HG02678 (cell line): ENCODE measurements around the gene C1RL.

Experiments
- ATAC-seq: cut with Tn5 transposase; IDR thresholded peaks from one replicate; pipeline ENCODE4 v1.9.1; 2021; ENCODE audit warnings: mild to moderate bottlenecking, moderate library complexity; ENCODE audit not compliant: unreplicated experiment

The C1RL gene

DNA sequence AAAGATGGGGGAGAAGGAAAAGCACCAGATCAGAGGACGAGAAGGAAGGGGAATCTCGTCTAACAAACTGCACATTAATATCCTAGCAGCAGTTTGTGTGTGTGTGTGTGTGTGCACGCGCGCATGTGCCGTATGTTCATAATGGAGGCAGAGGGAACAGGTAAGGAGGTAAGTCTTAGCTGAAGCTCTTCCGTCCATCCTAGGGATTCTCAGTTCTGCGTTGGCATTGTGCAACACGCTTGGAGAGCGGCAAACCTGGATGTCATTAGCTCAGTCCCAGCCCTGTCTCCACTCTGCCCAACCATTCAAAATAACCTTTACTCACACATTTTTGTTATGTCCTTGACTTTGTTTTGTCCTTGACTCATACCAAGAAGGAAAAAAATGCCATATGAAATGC is 15.1 kb downstream of the C1RL start:
- no peak for ATAC-seq

DNA sequence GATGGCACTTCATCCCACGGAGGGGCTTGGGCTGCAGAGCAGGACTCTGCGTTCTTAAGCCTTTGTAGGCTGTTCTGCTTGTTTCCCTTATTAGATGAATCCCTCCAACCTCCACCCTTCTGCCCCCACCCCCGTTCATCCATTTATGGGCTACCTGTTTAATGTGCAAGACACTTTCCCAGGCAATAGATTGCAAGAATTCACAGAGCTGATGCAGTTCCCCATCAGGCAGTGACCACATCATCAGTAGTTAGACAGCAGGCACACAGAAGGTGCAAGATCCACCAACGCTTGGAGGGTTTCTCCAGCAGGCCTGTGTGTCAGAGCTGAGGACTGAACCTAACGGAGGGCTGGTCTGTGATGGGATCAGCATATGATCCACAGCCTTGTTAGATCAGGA is 15.5 kb downstream of the C1RL start:
- no peak for ATAC-seq

- no peak for ATAC-seq
These were observed 16.0 kb downstream of the C1RL start for GRCh38 chr12:7092986-7093460.

GRCh38 chr12:7092229-7092985 is 16.6 kb downstream of the C1RL start, which contains the start of gene C1R:
TSS of gene C1R (minus strand) at chr12:7092445. CDS start at chr12:7092388, 57 bp downstream.
- no peak for ATAC-seq

GRCh38 chr12:7091660-7092228 is 17.3 kb downstream of the C1RL start:
- no peak for ATAC-seq

DNA sequence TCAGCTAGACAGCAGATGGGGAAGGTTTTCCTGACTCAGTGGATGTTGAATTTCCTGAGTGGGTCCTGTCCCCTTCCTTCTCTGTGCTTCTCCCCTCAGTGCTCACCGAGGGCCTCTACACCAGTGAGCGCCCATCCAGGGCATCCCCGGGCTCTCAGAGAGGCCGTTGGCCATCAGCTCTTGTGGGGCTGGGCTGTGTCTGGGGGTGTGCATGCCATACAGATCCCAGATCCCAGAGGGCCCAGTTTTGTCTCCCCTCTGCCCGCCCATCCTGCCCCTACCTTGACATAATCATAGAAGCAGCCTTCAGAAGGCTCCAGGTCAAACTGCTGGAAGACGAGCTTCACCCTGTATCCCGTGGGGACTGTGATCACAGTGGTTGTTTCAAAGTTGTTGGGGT is 17.8 kb downstream of the C1RL start:
- ATAC-seq = no peak

DNA sequence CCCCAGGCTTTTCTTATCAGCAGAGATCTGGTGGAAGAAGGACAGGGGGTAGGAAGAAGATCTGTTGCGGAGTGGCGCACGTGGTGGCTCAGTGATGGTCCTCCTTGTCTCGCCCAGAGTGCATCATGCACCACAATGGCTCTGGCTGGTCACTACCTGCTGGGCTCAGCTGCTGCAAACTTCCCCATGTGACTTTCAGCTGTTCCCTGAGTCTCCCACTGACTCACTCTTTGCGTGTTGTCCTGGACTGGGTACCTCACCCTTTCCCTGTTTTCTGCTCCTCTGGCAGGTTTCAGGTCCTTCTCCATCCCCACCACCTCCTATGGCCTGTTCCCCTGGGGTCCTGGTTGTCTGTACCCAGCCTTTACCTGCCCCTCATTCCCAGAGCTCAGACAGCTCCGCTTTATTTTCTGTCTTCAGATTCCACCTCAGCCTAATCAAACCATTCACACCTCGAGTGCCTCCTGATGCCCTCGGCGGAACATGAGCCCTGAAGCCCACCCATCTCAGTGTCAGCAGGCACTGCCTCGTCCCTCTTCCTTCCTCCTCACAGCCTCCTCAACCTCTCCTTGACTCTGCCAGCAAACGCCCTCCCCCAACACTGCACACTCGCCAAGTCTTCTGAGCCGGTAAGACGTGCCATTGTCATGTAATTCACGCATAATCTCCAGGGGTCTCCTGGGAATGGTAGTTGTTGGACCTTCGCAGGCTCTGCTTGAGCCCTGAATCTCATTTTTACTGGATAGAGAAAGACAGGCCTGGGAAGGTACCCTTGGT is 18.6 kb downstream of the C1RL start:
- ATAC-seq = no peak

DNA sequence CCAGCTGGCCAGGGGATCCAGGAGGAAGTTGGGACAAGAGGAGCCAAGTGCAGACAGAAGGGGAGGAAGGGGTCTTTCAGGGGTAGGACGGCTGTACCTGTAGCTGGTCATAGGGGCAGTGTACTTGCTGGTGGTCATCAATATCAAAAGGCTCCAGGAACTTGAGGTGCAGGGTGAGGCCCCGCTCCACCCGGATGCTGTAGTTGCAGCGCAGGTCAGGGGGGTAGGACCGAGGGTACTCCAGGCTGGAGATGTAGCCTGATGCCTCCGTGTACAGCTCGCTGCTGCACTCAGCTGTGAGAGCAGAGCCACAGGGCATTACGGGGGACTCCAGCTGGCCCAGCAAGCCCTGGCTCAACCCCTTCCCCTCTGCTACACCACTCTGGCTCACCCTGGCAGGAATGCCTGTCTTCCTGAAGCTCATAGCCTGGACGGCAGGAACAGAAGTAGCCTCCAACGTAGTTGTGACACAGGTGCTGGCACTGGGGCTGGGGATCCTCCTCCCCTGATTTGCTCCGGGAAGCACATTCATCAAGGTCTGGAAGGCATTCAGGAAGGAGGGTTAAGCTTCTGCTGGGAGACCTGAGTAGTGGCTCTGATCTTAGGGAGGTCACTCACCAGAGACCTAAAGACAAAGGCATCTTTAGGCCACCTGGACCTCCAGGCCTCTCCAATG is 19.7 kb downstream of the C1RL start:
- ATAC-seq = no peak

DNA sequence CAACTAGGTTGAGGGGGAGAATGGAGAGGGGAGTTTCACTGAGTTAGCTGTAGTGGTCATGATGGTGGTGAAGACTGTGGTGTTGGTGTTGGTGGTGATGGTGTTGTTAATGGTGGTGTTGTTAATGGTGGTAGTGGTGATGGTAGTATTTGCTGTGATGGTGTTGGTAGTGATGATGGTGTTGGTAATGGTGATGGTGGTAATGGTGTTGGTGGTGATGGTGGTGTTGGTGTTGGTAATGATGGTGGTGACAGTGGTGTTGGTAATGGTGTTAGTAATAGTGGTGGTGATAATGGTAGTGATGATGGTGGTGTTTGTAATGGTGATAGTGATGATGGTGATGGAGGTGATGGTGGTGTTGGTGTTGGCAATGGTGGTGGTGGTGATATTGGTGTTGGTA is 25.9 kb downstream of the C1RL start:
- ATAC-seq = no peak

GRCh38 chr12:7081037-7081436 is 28.0 kb downstream of the C1RL start:
- ATAC-seq = no peak

- no peak for ATAC-seq
These were observed 29.2 kb downstream of the C1RL start for GRCh38 chr12:7079826-7080125.

GRCh38 chr12:7078163-7078562 is 30.9 kb downstream of the C1RL start:
- ATAC-seq = no peak

- ATAC-seq = no peak
These were observed 32.5 kb downstream of the C1RL start for GRCh38 chr12:7076493-7076892.

DNA sequence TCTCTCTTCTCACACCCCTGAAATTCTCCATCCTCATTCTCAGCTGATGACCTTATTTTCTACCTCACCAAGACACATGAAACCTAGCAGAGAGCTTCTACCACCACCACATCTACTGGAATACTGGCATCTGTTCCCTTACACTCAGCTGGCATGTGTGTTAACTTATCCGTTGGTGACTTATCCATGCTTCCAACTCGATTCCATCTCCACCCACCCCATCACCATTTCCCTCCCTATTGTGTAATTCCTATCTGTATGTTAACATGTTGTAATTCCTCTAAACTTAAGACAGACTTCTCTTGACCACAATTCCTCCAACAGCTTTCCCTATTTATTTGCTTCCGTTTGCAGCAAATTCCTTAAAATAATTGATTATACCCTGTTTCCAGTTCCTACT is 33.1 kb downstream of the C1RL start:
- ATAC-seq = no peak

DNA sequence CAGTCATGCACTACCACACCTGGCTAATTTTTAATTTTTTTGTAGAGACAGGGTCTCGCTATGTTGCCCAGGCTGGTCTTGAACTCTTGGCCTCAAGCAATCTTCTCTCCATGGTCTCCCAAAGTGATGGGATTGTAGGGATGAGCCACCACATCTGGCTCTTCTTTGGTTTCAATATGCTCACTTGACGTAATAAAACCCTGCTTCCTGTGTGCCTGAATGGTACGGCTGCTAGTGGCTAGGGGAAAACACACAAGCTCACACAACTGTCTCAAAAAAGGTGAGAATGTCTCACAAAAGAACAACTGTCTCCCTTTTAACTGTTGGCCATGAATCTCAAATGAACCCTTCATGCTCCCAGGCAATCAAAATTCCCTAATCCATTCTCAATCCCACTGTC is 33.5 kb downstream of the C1RL start:
- no peak for ATAC-seq

GRCh38 chr12:7073946-7074345 is 35.1 kb downstream of the C1RL start:
- no peak for ATAC-seq

DNA sequence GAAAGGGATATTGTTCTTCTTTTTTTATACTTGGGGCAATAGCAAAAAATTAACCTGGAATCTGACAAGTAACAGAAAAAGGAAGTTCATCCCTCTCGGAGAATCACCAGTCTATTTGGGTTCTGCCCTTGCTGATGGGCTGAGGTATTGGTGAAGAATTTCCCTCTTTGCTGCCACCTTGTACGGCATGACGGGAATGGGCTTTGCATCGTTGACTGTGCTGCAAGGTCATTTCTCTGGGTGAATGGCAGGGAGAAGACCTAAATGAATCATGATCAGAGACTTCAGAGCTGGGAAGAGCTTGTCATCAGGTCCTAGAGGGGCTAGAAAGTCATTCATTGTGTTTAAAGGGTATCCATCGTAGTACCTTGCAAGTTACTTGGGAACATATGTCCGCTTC is 36.5 kb downstream of the C1RL start:
- no peak for ATAC-seq

DNA sequence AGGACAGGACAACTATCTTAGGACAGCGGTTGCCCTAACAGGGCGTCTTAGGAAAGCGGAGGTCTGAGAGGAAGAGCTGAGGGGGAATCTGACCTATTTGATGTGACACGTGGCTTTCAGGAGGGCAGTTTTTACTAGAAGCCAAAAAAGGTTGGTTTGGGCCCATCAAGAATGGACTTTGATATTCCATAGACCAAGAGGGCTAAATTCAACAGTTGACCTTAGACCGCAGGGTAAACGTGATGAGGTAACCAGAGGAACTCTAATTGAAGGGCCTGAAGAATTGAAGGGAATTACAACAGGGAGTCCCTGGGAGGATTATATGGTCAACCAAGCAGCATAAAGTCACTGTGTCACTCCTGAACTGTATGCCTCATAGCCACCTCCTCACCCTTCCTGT is 37.0 kb downstream of the C1RL start:
- ATAC-seq = no peak

GRCh38 chr12:7069386-7069785 is 39.6 kb downstream of the C1RL start:
- no peak for ATAC-seq

DNA sequence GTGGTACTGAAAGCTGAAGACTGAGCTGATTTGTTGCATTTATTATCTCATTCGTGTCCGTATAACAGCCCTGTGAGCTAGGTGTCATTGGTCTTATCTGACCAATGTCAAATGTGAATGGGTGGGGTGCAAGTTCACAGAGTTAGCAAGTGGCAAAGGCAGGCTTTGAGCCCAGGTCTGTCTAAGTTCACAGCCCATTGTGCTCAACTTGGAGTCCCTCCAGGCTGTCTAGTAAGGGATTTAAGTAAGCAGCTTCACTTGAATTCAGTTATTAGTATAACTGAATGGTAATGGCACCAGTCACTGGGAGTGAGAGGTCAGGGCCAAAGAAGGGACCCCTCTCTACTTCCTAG is 40.0 kb downstream of the C1RL start:
- no peak for ATAC-seq

GRCh38 chr12:7068240-7068993 is 40.6 kb downstream of the C1RL start:
- ATAC-seq = no peak
